Astrocyte (in vitro differentiated cells and primary cell): ENCODE data around the gene DNAAF1. TPM values are rescaled to one million over a fixed set of nuclear protein-coding genes. Genes with fewer than 3 reads are reported as not detected.

Source experiments
- DNase-seq: peaks from one replicate; pipeline ENCODE4 v3.0.0-alpha.2; 2010; ENCODE audit warnings: low read depth
- FAIRE-seq: peaks from 2 replicates; lab custom pipeline; 2011; peaks lifted over from hg19 to GRCh38; lab: Jason Lieb, UNC
- H2AFZ ChIP-seq: 2 replicates; pipeline ENCODE4 v1.6.0; 2012; ENCODE audit warnings: low read depth, low read length, inconsistent platforms
- H3K27ac ChIP-seq: 2 replicates; pipeline ENCODE4 v1.5.1; 2011; ENCODE audit warnings: low read depth, low read length, inconsistent platforms
- H3K27me3 ChIP-seq: 2 replicates; pipeline ENCODE4 v1.6.0; 2011; ENCODE audit warnings: low read length, inconsistent platforms; ENCODE audit not compliant: insufficient read depth
- H3K36me3 ChIP-seq: 2 replicates; pipeline ENCODE4 v1.5.1; 2011; ENCODE audit warnings: low read length, inconsistent platforms; ENCODE audit not compliant: insufficient read depth
- H3K4me1 ChIP-seq: 2 replicates; pipeline ENCODE4 v1.5.1; 2011; ENCODE audit warnings: low read length, inconsistent platforms; ENCODE audit not compliant: insufficient read depth
- H3K4me2 ChIP-seq: 2 replicates; pipeline ENCODE4 v1.6.0; 2012; ENCODE audit warnings: low read length, inconsistent platforms
- H3K4me3 ChIP-seq: 2 replicates; pipeline ENCODE4 v1.5.1; 2011; ENCODE audit warnings: low read depth, mild to moderate bottlenecking, low read length, inconsistent platforms; ENCODE audit not compliant: insufficient read depth
- H3K79me2 ChIP-seq: 2 replicates; pipeline ENCODE4 v1.6.0; 2012; ENCODE audit warnings: mild to moderate bottlenecking, low read length, inconsistent platforms; ENCODE audit not compliant: insufficient read depth
- H3K9ac ChIP-seq: 2 replicates; pipeline ENCODE4 v1.6.0; 2012; ENCODE audit warnings: mild to moderate bottlenecking, low read length, inconsistent platforms
- H3K9me3 ChIP-seq: 2 replicates; pipeline ENCODE4 v1.5.1; 2012; ENCODE audit warnings: low read depth, mild to moderate bottlenecking, low read length, inconsistent platforms; ENCODE audit not compliant: insufficient read depth
- H4K20me1 ChIP-seq: 2 replicates; pipeline ENCODE4 v1.6.0; 2012; ENCODE audit warnings: low read length, inconsistent platforms; ENCODE audit not compliant: insufficient read depth
- H3K27ac Mint-ChIP-seq: one replicate; pipeline ENCODE4 v1.8.0; 2021; ENCODE audit warnings: mild to moderate bottlenecking, mixed read lengths; ENCODE audit not compliant: unreplicated experiment
- H3K27me3 Mint-ChIP-seq: one replicate; pipeline ENCODE4 v1.8.0; 2021; ENCODE audit warnings: low read depth, mixed read lengths; ENCODE audit not compliant: unreplicated experiment
- H3K36me3 Mint-ChIP-seq: one replicate; pipeline ENCODE4 v1.8.0; 2021; ENCODE audit warnings: low read depth, mixed read lengths; ENCODE audit not compliant: unreplicated experiment
- H3K4me1 Mint-ChIP-seq: one replicate; pipeline ENCODE4 v1.8.0; 2021; ENCODE audit warnings: low read depth, mixed read lengths; ENCODE audit not compliant: unreplicated experiment
- H3K4me3 Mint-ChIP-seq: one replicate; pipeline ENCODE4 v1.8.0; 2021; ENCODE audit warnings: mild to moderate bottlenecking, moderate library complexity, mixed read lengths; ENCODE audit not compliant: unreplicated experiment
- H3K9me3 Mint-ChIP-seq: one replicate; pipeline ENCODE4 v1.8.0; 2021; ENCODE audit warnings: mild to moderate bottlenecking, mixed read lengths; ENCODE audit not compliant: unreplicated experiment
- EZH2 ChIP-seq: IDR thresholded peaks from 2 replicates; pipeline ENCODE4 v1.6.1; 2012; ENCODE audit warnings: mild to moderate bottlenecking, low read length, inconsistent platforms; ENCODE audit not compliant: insufficient read depth
- total RNA-seq: library from RNA; stranded (reverse); gene quantifications from 2 replicates; pipeline ENCODE4 v1.2.1, GENCODE V29; 2021
- TF ChIP-seq, protein P1 (sequence below): IDR thresholded peaks from 2 replicates; pipeline ENCODE4 v1.5.1; 2011; ENCODE audit warnings: low read depth, mild to moderate bottlenecking, inconsistent platforms, low read length, moderate library complexity; ENCODE audit not compliant: insufficient read depth

DNAAF1 gene
- total RNA-seq, 1 donor from 2014 or later = 0.30 TPM

GRCh38 chr16:84124257-84125073 lies 20.6 kb upstream of the DNAAF1 start:
- Histone ChIP-seq H3K36me3 (peaks cover 6% of the 10 kb centered on the region), H3K9ac (no peak overlapping the region), H3K4me3 (no peak overlapping the region), H4K20me1 (peaks cover 4% of the 10 kb centered on the region), H3K27me3 (no peaks in the 10 kb centered on the region), H3K4me2 (no peak overlapping the region), H2AFZ (no peak overlapping the region), H3K27ac (no peak overlapping the region), H3K4me1 (no peaks in the 10 kb centered on the region), H3K79me2 (no peaks in the 10 kb centered on the region), H3K9me3 (no peaks in the 10 kb centered on the region)
- no peak for FAIRE-seq
- DNase-seq = no peak
- peaks cover 13% of the 10 kb centered on the region for H3K36me3 Mint-ChIP-seq
- no peak overlapping the region for H3K27ac Mint-ChIP-seq
- no peak for TF ChIP-seq EZH2
- TF ChIP-seq, protein P1, sequence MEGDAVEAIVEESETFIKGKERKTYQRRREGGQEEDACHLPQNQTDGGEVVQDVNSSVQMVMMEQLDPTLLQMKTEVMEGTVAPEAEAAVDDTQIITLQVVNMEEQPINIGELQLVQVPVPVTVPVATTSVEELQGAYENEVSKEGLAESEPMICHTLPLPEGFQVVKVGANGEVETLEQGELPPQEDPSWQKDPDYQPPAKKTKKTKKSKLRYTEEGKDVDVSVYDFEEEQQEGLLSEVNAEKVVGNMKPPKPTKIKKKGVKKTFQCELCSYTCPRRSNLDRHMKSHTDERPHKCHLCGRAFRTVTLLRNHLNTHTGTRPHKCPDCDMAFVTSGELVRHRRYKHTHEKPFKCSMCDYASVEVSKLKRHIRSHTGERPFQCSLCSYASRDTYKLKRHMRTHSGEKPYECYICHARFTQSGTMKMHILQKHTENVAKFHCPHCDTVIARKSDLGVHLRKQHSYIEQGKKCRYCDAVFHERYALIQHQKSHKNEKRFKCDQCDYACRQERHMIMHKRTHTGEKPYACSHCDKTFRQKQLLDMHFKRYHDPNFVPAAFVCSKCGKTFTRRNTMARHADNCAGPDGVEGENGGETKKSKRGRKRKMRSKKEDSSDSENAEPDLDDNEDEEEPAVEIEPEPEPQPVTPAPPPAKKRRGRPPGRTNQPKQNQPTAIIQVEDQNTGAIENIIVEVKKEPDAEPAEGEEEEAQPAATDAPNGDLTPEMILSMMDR = no peak
- H3K9me3 Mint-ChIP-seq = no peaks in the 10 kb centered on the region
- no peaks in the 10 kb centered on the region for H3K4me1 Mint-ChIP-seq
- no peak overlapping the region for H3K4me3 Mint-ChIP-seq
- H3K27me3 Mint-ChIP-seq = no peaks in the 10 kb centered on the region

GRCh38 chr16:84131117-84131516 lies 14.0 kb upstream of the DNAAF1 start:
- Mint-ChIP-seq H3K36me3 (peaks cover 8% of the 10 kb centered on the region), H3K27ac (no peak overlapping the region), H3K4me3 (no peak overlapping the region), H3K4me1 (peaks cover 3% of the 10 kb centered on the region), H3K27me3 (no peaks in the 10 kb centered on the region), H3K9me3 (no peaks in the 10 kb centered on the region)
- H2AFZ ChIP-seq = no peak overlapping the region
- peaks cover 11% of the 10 kb centered on the region for H3K79me2 ChIP-seq
- no peak overlapping the region for H3K9ac ChIP-seq
- no peaks in the 10 kb centered on the region for H3K27me3 ChIP-seq
- no peak overlapping the region for H3K4me2 ChIP-seq
- H4K20me1 ChIP-seq = peaks cover 7% of the 10 kb centered on the region
- peaks cover 3% of the 10 kb centered on the region for H3K4me1 ChIP-seq
- no peaks in the 10 kb centered on the region for H3K9me3 ChIP-seq
- no peak for FAIRE-seq
- H3K27ac ChIP-seq = no peak overlapping the region
- no peaks in the 10 kb centered on the region for H3K36me3 ChIP-seq
- H3K4me3 ChIP-seq = no peak overlapping the region
- DNase-seq = no peak
- TF ChIP-seq, protein P1 = no peak
- no peak for TF ChIP-seq EZH2
